ENCODE data around the gene HDDC3. TPM values are rescaled to one million over a fixed set of nuclear protein-coding genes. Genes with fewer than 3 reads are reported as not detected.
"Not testable (repeated sequence)": the region's sequence is repeated elsewhere in the genome, so short reads cannot be mapped to it uniquely, and the experiment has no call there.

Gene HDDC3
- total RNA-seq, 1 experiment from 2014 or later = 21.6 TPM

DNA sequence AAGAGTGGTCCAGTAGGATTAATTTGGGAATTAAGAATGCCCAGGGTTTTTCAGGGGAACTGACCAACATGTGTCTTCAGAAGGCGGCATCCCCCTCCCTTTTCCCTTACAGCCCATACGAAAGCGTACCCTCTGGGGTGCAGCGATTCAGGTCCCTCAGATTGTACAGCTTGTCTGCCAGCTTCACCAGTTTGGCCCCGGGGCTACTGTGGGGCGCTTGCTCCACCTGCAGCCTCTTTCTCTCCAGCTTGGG lies 848 bp downstream of the HDDC3 start:
- Mint-ChIP-seq H3K36me3 (ENCODE audit: insufficient read depth, unreplicated experiment) (peaks cover 24% of the 10 kb centered on the region), H3K27ac (ENCODE audit: unreplicated experiment) (peak overlapping the region; percentile 93), H3K4me1 (ENCODE audit: low read depth, unreplicated experiment) (peaks cover 21% of the 10 kb centered on the region), H3K9me3 (ENCODE audit: unreplicated experiment) (no peaks in the 10 kb centered on the region), H3K27me3 (ENCODE audit: insufficient read depth, unreplicated experiment) (no peaks in the 10 kb centered on the region), H3K4me3 (ENCODE audit: unreplicated experiment) (peak overlapping the region; percentile 96)
- TF ChIP-seq, protein P1, sequence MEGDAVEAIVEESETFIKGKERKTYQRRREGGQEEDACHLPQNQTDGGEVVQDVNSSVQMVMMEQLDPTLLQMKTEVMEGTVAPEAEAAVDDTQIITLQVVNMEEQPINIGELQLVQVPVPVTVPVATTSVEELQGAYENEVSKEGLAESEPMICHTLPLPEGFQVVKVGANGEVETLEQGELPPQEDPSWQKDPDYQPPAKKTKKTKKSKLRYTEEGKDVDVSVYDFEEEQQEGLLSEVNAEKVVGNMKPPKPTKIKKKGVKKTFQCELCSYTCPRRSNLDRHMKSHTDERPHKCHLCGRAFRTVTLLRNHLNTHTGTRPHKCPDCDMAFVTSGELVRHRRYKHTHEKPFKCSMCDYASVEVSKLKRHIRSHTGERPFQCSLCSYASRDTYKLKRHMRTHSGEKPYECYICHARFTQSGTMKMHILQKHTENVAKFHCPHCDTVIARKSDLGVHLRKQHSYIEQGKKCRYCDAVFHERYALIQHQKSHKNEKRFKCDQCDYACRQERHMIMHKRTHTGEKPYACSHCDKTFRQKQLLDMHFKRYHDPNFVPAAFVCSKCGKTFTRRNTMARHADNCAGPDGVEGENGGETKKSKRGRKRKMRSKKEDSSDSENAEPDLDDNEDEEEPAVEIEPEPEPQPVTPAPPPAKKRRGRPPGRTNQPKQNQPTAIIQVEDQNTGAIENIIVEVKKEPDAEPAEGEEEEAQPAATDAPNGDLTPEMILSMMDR (IDR thresholded peaks at IDR 0.05; ENCODE audit: insufficient read depth in 1 of 2, low read depth in 1 of 2, low read length in 1 of 2, severe bottlenecking in 1 of 2, unreplicated experiment in 1 of 2) = no peak
- ChIA-PET POLR2A (interaction anchor here (0.6 to 1.7 kb wide), 5 partner anchors 23 to 1482 kb away, joined by 3 to 17 read pairs (median 5); partner anchors contain the start of genes MAN2A2, PRC1 and RCCD1), CTCF (interaction anchor here (0.5 to 3.6 kb wide), 21 partner anchors 9 to 1951 kb away, joined by 3 to 53 read pairs (median 6); partner anchors contain the start of genes BLM, MAN2A2, PRC1 and RCCD1)
- H3K4me1 ChIP-seq = peaks cover 16% of the 10 kb centered on the region
- H3K27me3 ChIP-seq (replicated peaks; ENCODE audit: control insufficient read depth, insufficient read depth, low read length) = no peaks in the 10 kb centered on the region; the same call in 1 of the 2 replicates
- DNase-seq = no peak
- BruUV-seq (replicated peaks) = no TSS peak
- intact Hi-C loops (cut with micrococcal nuclease; ENCODE audit: unreplicated experiment) = loop anchor here (10.0 kb wide), 1 partner anchor 343 kb away; no protein-coding TSS in a partner anchor
- peak overlapping the region; percentile 71 for H3K4me3 ChIP-seq (ENCODE audit: low read depth, low read length)
- H3K36me3 ChIP-seq (ENCODE audit: control insufficient read depth, insufficient read depth, low read length) = no peaks in the 10 kb centered on the region
- H3K9me3 ChIP-seq = no peaks in the 10 kb centered on the region

DNA sequence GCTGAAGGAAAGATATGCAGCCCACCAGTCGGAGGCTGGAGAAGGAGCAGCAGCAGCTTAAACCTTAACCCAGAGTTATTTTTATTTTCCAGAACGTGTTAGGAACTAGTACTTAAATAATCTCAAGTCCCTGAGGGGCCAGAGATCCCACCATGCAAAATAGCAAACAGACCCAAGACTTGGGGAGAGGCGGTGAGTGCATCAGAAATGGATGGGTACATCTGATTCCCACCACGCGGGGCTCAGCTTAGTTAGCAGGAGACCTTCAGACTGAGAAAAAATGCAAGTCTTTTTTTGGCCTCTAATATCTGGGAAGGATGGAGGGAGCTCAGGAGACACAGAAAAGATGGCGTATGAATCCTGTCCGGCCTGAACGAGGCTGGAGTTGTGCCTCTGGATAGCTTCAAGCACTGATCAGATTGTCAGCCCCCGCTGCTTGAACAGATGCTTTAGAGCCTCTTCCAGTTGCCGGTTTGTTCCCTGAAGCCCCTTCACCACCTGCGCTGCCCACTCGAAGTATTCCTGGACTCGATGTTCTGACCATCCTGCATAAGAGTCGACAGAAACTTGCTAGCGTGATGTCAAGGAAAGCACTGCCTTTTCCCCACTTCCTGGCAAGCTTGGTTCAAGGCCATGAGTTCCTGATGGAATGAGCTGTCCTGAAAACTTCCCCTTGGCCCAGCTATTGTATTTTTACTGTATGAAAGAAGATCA lies 1.3 kb downstream of the HDDC3 start:
- DNase-seq = peak in 1 of 2 experiments; percentile 27
- Mint-ChIP-seq H3K4me1 (ENCODE audit: low read depth, unreplicated experiment) (peaks cover 16% of the 10 kb centered on the region), H3K4me3 (ENCODE audit: unreplicated experiment) (peak overlapping the region; percentile 96), H3K36me3 (ENCODE audit: insufficient read depth, unreplicated experiment) (peaks cover 19% of the 10 kb centered on the region), H3K27me3 (ENCODE audit: insufficient read depth, unreplicated experiment) (no peaks in the 10 kb centered on the region), H3K9me3 (ENCODE audit: unreplicated experiment) (no peaks in the 10 kb centered on the region), H3K27ac (ENCODE audit: unreplicated experiment) (peak overlapping the region; percentile 93)
- TF ChIP-seq, protein P1 (IDR thresholded peaks at IDR 0.05; ENCODE audit: insufficient read depth in 1 of 2, low read depth in 1 of 2, low read length in 1 of 2, severe bottlenecking in 1 of 2, unreplicated experiment in 1 of 2) = no peak
- POLR2A ChIA-PET = interaction anchor here (0.8 to 1.7 kb wide), 4 partner anchors 24 to 64 kb away, joined by 4 to 17 read pairs (median 6); partner anchors contain the start of genes MAN2A2, PRC1 and RCCD1
- Histone ChIP-seq H3K36me3 (ENCODE audit: control insufficient read depth, insufficient read depth, low read length) (no peaks in the 10 kb centered on the region), H3K4me3 (ENCODE audit: low read depth, low read length) (no peak overlapping the region; the same call in 1 of the 2 replicates), H3K9me3 (no peaks in the 10 kb centered on the region), H3K27me3 (replicated peaks; ENCODE audit: control insufficient read depth, insufficient read depth, low read length) (no peaks in the 10 kb centered on the region; the same call in 1 of the 2 replicates), H3K4me1 (peaks cover 14% of the 10 kb centered on the region)
- CTCF ChIA-PET = interaction anchor here (0.5 to 3.6 kb wide), 15 partner anchors 8 to 341 kb away, joined by 3 to 53 read pairs (median 7); partner anchors contain the start of genes MAN2A2, RCCD1 and VPS33B
- intact Hi-C loops (cut with micrococcal nuclease; ENCODE audit: unreplicated experiment) = loop anchor here (10.0 kb wide), 1 partner anchor 344 kb away; no protein-coding TSS in a partner anchor
- BruUV-seq (replicated peaks) = no TSS peak

DNA sequence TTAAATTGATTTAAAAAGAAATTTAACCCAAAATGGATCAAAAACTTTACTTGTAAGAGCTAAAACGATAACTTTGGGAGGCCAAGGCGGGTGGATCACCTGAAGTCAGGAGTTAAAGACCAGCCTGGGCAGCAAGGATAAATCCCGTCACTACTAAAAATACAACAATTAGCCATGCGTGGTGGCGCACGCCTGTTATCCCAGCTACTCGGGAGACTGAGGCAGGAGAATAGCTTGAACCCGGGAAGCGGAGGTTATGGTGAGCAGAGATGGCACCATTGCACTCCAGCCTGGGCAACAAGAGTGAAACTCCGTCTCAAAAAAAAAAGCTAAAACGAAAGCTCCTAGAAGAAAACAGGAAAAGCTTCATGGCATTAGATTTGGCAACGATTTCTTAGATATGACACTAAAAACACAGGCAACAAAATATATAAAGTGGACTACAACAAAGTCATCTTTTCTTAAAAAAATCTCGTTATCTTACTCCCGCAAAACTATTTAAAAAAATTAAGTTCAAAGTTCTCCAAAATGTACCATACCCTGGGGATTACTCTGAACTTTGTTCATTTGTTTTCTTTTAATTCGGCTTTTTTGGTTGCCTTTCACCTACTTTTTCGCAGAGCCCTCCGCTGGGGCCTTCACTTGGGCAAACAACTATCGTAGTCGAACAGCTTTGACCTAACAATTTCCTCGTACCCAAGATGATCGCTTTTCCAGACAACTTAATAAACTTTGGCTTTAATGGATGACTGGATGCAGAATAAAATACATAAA lies 2.9 kb downstream of the HDDC3 start:
- POLR2A ChIA-PET = interaction anchor here (0.7 to 1.4 kb wide), 3 partner anchors 24 to 27 kb away, joined by 3 read pairs; partner anchors contain the start of gene RCCD1
- peak overlapping the region; percentile 54 for H3K4me3 ChIP-seq (ENCODE audit: low read depth, low read length)
- DNase-seq = no peak

DNA sequence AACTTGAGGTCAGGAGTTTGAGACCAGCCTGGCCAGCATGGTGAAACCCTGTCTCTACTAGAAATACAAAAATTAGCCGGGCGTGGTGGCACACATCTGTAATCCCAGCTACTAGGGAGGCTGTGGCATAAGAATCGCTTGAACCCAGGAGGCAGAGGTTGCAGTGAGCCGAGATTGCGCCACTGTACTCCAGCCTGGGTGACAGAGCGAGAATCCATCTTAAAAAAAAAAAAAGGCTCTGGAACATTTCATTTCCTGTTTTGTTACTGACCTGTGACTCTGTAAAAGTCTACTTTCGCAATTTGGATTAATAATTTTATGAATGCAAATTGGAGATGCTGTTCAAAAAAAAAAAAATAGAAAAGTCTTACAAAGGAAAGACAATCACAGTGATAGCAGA lies 4.2 kb downstream of the HDDC3 start:
- peaks cover 11% of the 10 kb centered on the region for H3K36me3 Mint-ChIP-seq (ENCODE audit: insufficient read depth, unreplicated experiment)
- H3K9me3 Mint-ChIP-seq (ENCODE audit: unreplicated experiment); DNase-seq; H3K9me3 ChIP-seq; H3K27ac Mint-ChIP-seq (ENCODE audit: unreplicated experiment); H3K4me3 ChIP-seq (ENCODE audit: low read depth, low read length); intact Hi-C loops (cut with micrococcal nuclease; ENCODE audit: unreplicated experiment); H3K27me3 ChIP-seq (replicated peaks; ENCODE audit: control insufficient read depth, insufficient read depth, low read length); POLR2A ChIA-PET; BruUV-seq (replicated peaks); H3K36me3 ChIP-seq (ENCODE audit: control insufficient read depth, insufficient read depth, low read length); H3K4me1 Mint-ChIP-seq (ENCODE audit: low read depth, unreplicated experiment); H3K27me3 Mint-ChIP-seq (ENCODE audit: insufficient read depth, unreplicated experiment): not testable (repeated sequence)
- H3K4me1 ChIP-seq = peaks cover 13% of the 10 kb centered on the region
- peak overlapping the region; percentile 12 for H3K4me3 Mint-ChIP-seq (ENCODE audit: unreplicated experiment)
- CTCF ChIA-PET = interaction anchor here (0.7 kb wide), 1 partner anchor 706 kb away, joined by 4 read pairs; no protein-coding TSS in a partner anchor

More for the DNA sequence above, 2.9 kb downstream of the HDDC3 start:
- peaks cover 12% of the 10 kb centered on the region for H3K4me1 Mint-ChIP-seq (ENCODE audit: low read depth, unreplicated experiment)
- Histone ChIP-seq H3K36me3 (ENCODE audit: control insufficient read depth, insufficient read depth, low read length) (no peaks in the 10 kb centered on the region), H3K4me1 (peaks cover 13% of the 10 kb centered on the region), H3K27me3 (replicated peaks; ENCODE audit: control insufficient read depth, insufficient read depth, low read length) (no peaks in the 10 kb centered on the region; the same call in 1 of the 2 replicates), H3K9me3 (no peaks in the 10 kb centered on the region)
- TSS peak; percentile 87 for BruUV-seq (replicated peaks)
- H3K4me3 Mint-ChIP-seq (ENCODE audit: unreplicated experiment) = peak overlapping the region; percentile 96
- TF ChIP-seq, protein P1 (IDR thresholded peaks at IDR 0.05; ENCODE audit: insufficient read depth in 1 of 2, low read depth in 1 of 2, low read length in 1 of 2, severe bottlenecking in 1 of 2, unreplicated experiment in 1 of 2) = no peak
- H3K27me3 Mint-ChIP-seq (ENCODE audit: insufficient read depth, unreplicated experiment) = no peaks in the 10 kb centered on the region
- CTCF ChIA-PET = interaction anchor here (0.6 to 3.6 kb wide), 3 partner anchors 27 to 1476 kb away, joined by 3 to 29 read pairs (median 5); partner anchors contain the start of gene MAN2A2
- peaks cover 13% of the 10 kb centered on the region for H3K36me3 Mint-ChIP-seq (ENCODE audit: insufficient read depth, unreplicated experiment)
- H3K27ac Mint-ChIP-seq (ENCODE audit: unreplicated experiment) = peak overlapping the region; percentile 90
- intact Hi-C loops (cut with micrococcal nuclease; ENCODE audit: unreplicated experiment) = loop anchor here (10.0 kb wide), 1 partner anchor 345 kb away; no protein-coding TSS in a partner anchor
- no peaks in the 10 kb centered on the region for H3K9me3 Mint-ChIP-seq (ENCODE audit: unreplicated experiment)
